Measurements from ENCODE around the gene PFKP.
"Not testable (repeated sequence)": the region's sequence is repeated elsewhere in the genome, so short reads cannot be mapped to it uniquely, and the experiment has no call there.

The PFKP gene

DNA sequence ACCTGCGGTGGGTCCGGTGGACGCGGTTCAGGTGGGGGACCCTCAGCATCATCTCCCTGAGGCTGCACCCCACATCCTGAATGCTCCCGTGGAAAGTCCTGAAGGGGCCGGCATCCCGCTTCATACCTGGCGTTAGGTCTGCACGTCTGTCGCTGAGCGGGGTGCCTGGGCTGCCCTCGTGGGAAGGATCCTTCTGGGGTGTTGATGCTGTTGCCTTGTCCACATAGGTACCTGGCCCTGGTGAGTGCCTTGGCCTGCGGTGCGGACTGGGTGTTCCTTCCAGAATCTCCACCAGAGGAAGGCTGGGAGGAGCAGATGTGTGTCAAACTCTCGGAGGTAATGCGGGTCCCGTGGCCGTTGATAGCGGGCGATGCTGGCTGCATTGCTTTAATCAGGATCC, 37.8 kb downstream of the PFKP start:
- TF ChIP-seq CTCF (IDR thresholded peaks at IDR 0.05; ENCODE audit: low read depth, low read length) = no peak
- H3K4me3 ChIP-seq (ENCODE audit: low read depth, low read length) = no peak overlapping the region

- no peak overlapping the region for H3K4me3 ChIP-seq (ENCODE audit: low read depth, low read length)
- TF ChIP-seq CTCF (IDR thresholded peaks at IDR 0.05; ENCODE audit: low read depth, low read length) = no peak
These were observed 38.6 kb downstream of the PFKP start for GRCh38 chr10:3105905-3106304.

GRCh38 chr10:3106328-3106727, 39.0 kb downstream of the PFKP start:
- not testable (repeated sequence) for H3K4me3 ChIP-seq (ENCODE audit: low read depth, low read length)

DNA sequence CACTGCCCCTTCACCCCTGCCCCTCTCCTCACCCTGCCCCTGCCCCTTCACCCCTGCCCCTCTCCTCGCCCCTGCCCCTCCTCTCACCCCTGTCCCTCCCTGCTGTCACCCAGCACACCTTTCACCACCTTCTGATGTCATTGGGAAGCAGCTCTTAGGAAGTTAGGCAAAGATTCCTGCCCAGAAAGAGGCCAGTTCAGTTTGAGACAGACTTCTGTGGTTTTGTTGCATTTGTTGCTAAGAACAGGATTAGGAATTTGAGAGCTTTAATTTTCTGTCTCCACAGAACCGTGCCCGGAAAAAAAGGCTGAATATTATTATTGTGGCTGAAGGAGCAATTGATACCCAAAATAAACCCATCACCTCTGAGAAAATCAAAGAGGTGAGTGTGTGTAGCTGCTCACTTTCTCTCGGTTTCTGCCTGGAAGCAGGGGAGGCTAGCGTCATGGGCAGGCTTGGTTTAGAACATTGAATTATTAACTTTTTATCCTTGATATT, 39.6 kb downstream of the PFKP start:
- no peak for TF ChIP-seq CTCF (IDR thresholded peaks at IDR 0.05; ENCODE audit: low read depth, low read length)

DNA sequence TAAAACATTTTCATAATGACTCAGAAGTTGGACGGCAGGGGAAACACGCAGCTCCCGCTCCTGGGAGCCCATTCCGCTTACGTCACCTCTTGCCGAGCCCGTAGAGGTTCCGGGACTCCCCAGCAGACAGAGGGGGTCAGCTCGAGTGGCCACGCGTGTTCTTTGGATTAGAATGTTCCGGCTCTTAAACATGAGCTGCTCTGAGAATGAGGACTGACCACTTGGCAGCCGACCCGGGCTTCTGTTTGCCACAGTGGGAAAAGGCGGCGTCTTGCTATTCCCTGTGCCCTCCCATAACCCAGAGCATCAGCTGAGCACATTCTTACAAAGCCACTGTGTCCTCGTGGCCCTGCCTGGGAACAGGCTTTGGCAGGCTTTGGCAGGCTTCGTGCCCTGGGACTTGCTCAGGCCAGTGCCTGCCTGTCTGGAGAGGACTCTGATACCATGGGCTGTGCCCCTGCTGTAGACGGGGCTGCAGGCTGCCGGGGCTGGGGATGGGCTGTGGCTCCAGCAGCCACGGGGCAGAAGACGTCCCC, 40.1 kb downstream of the PFKP start:
- H3K4me3 ChIP-seq (ENCODE audit: low read depth, low read length) = 0 out of 2 replicates have a peak overlapping the region, but pooled peaks have one; percentile 24
- no peak for TF ChIP-seq CTCF (IDR thresholded peaks at IDR 0.05; ENCODE audit: low read depth, low read length)

More for the DNA sequence above, 39.6 kb downstream of the PFKP start:
- H3K4me3 ChIP-seq (ENCODE audit: low read depth, low read length) = 0 out of 2 replicates have a peak overlapping the region, but pooled peaks have one; percentile 3

- no peak for TF ChIP-seq CTCF (IDR thresholded peaks at IDR 0.05; ENCODE audit: low read depth, low read length)
- 0 out of 2 replicates have a peak overlapping the region, but pooled peaks have one; percentile 24 for H3K4me3 ChIP-seq (ENCODE audit: low read depth, low read length)
These were observed 40.7 kb downstream of the PFKP start for GRCh38 chr10:3108033-3108432.

GRCh38 chr10:3108575-3109105, 41.3 kb downstream of the PFKP start:
- H3K4me3 ChIP-seq (ENCODE audit: low read depth, low read length) = no peak overlapping the region
- no peak for TF ChIP-seq CTCF (IDR thresholded peaks at IDR 0.05; ENCODE audit: low read depth, low read length)

GRCh38 chr10:3109196-3109595, 41.8 kb downstream of the PFKP start:
- no peak for TF ChIP-seq CTCF (IDR thresholded peaks at IDR 0.05; ENCODE audit: low read depth, low read length)
- H3K4me3 ChIP-seq (ENCODE audit: low read depth, low read length) = no peak overlapping the region

Data from WI38 (cell line).